ENCODE data around the gene CCR2. TPM values are rescaled to one million over a fixed set of nuclear protein-coding genes. Genes with fewer than 3 reads are reported as not detected.
"Not testable (repeated sequence)": the region's sequence is repeated elsewhere in the genome, so short reads cannot be mapped to it uniquely, and the experiment has no call there.

Gene CCR2
- total RNA-seq, 1 donor, result not detected

GRCh38 chr3:46325645-46326300 lies 28.1 kb upstream of the CCR2 start:
- Histone ChIP-seq H3K4me1 (ENCODE audit: insufficient read depth, low read length) (no peaks in the 10 kb centered on the region), H3K9me3 (ENCODE audit: low read depth, low read length) (no peaks in the 10 kb centered on the region), H3K27me3 (ENCODE audit: insufficient read depth, low read length) (peaks cover 25% of the 10 kb centered on the region), H3K27ac (ENCODE audit: low read depth, low read length) (no peak overlapping the region), H4K20me1 (ENCODE audit: insufficient read depth, low read length) (no peaks in the 10 kb centered on the region), H3K36me3 (ENCODE audit: insufficient read depth, low read length) (no peaks in the 10 kb centered on the region), H3K79me2 (ENCODE audit: insufficient read depth, low read length) (no peaks in the 10 kb centered on the region), H2AFZ (ENCODE audit: low read length) (no peak overlapping the region), H3K4me3 (ENCODE audit: insufficient read depth, low read length) (no peak overlapping the region), H3K4me2 (ENCODE audit: insufficient read depth, low read length) (no peak overlapping the region)
- no peak for TF ChIP-seq CTCF (IDR thresholded peaks at IDR 0.05; ENCODE audit: extremely low read depth, low read depth, low read length)
- no peak for DNase-seq (ENCODE audit: insufficient read length, low spot score, missing footprints)

GRCh38 chr3:46330676-46331075 lies 23.2 kb upstream of the CCR2 start:
- H3K36me3 ChIP-seq (ENCODE audit: insufficient read depth, low read length); H2AFZ ChIP-seq (ENCODE audit: low read length); H3K4me3 ChIP-seq (ENCODE audit: insufficient read depth, low read length); H4K20me1 ChIP-seq (ENCODE audit: insufficient read depth, low read length); H3K79me2 ChIP-seq (ENCODE audit: insufficient read depth, low read length); H3K9me3 ChIP-seq (ENCODE audit: low read depth, low read length); H3K4me1 ChIP-seq (ENCODE audit: insufficient read depth, low read length); DNase-seq (ENCODE audit: insufficient read length, low spot score, missing footprints); H3K4me2 ChIP-seq (ENCODE audit: insufficient read depth, low read length); H3K27ac ChIP-seq (ENCODE audit: low read depth, low read length): not testable (repeated sequence)
- peaks cover 25% of the 10 kb centered on the region for H3K27me3 ChIP-seq (ENCODE audit: insufficient read depth, low read length)

- Histone ChIP-seq H3K79me2 (ENCODE audit: insufficient read depth, low read length) (no peaks in the 10 kb centered on the region), H3K4me1 (ENCODE audit: insufficient read depth, low read length) (no peaks in the 10 kb centered on the region), H3K36me3 (ENCODE audit: insufficient read depth, low read length) (no peaks in the 10 kb centered on the region), H3K27ac (ENCODE audit: low read depth, low read length) (no peak overlapping the region), H3K4me3 (ENCODE audit: insufficient read depth, low read length) (no peak overlapping the region), H3K4me2 (ENCODE audit: insufficient read depth, low read length) (peak overlapping the region; percentile 18), H3K27me3 (ENCODE audit: insufficient read depth, low read length) (peaks cover 40% of the 10 kb centered on the region), H3K9me3 (ENCODE audit: low read depth, low read length) (no peaks in the 10 kb centered on the region), H4K20me1 (ENCODE audit: insufficient read depth, low read length) (no peaks in the 10 kb centered on the region), H2AFZ (ENCODE audit: low read length) (no peak overlapping the region)
- no peak for DNase-seq (ENCODE audit: insufficient read length, low spot score, missing footprints)
- TF ChIP-seq CTCF (IDR thresholded peaks at IDR 0.05; ENCODE audit: extremely low read depth, low read depth, low read length), result no peak
Measured at GRCh38 chr3:46334741-46335478, 19.0 kb upstream of the CCR2 start.

GRCh38 chr3:46335541-46335940 lies 18.4 kb upstream of the CCR2 start:
- no peak overlapping the region for H3K4me3 ChIP-seq (ENCODE audit: insufficient read depth, low read length)
- H3K4me2 ChIP-seq (ENCODE audit: insufficient read depth, low read length), result no peak overlapping the region
- no peaks in the 10 kb centered on the region for H3K9me3 ChIP-seq (ENCODE audit: low read depth, low read length)
- no peak overlapping the region for H3K27ac ChIP-seq (ENCODE audit: low read depth, low read length)
- no peaks in the 10 kb centered on the region for H3K79me2 ChIP-seq (ENCODE audit: insufficient read depth, low read length)
- DNase-seq (ENCODE audit: insufficient read length, low spot score, missing footprints), result no peak
- H3K36me3 ChIP-seq (ENCODE audit: insufficient read depth, low read length), result no peaks in the 10 kb centered on the region
- TF ChIP-seq CTCF (IDR thresholded peaks at IDR 0.05; ENCODE audit: extremely low read depth, low read depth, low read length), result no peak
- H3K4me1 ChIP-seq (ENCODE audit: insufficient read depth, low read length), result no peaks in the 10 kb centered on the region
- H4K20me1 ChIP-seq (ENCODE audit: insufficient read depth, low read length), result no peaks in the 10 kb centered on the region
- H3K27me3 ChIP-seq (ENCODE audit: insufficient read depth, low read length), result peaks cover 40% of the 10 kb centered on the region
- H2AFZ ChIP-seq (ENCODE audit: low read length), result no peak overlapping the region

Data from osteoblast (primary cell).